H9 (cell line): ENCODE data around the gene ADCY1. TPM values are rescaled to one million over a fixed set of nuclear protein-coding genes. Genes with fewer than 3 reads are reported as not detected.

Experiments used
- DNase-seq: peaks from one replicate; pipeline ENCODE4 v3.0.0-alpha.2; 2017
- H2AFZ ChIP-seq: one replicate; pipeline ENCODE4 v1.6.1; 2013; ENCODE audit warnings: mild to moderate bottlenecking, low read length, control low read depth, moderate library complexity
- H2AK5ac ChIP-seq: 2 replicates; pipeline ENCODE4 v1.6.1; 2013; ENCODE audit warnings: low read length, control low read depth, mixed read lengths; ENCODE audit not compliant: insufficient read length
- H2BK120ac ChIP-seq: one replicate; pipeline ENCODE4 v1.6.1; 2013; ENCODE audit warnings: low read depth, mild to moderate bottlenecking, low read length, control low read depth, inconsistent platforms; ENCODE audit not compliant: poor library complexity, severe bottlenecking
- H2BK12ac ChIP-seq: 2 replicates; pipeline ENCODE4 v1.6.1; 2013; ENCODE audit warnings: low read length, control low read depth, mixed read lengths, low read depth; ENCODE audit not compliant: insufficient read length
- H2BK15ac ChIP-seq: 2 replicates; pipeline ENCODE4 v1.6.1; 2013; ENCODE audit warnings: low read depth, low read length, control low read depth
- H2BK20ac ChIP-seq: one replicate; pipeline ENCODE4 v1.6.1; 2013; ENCODE audit warnings: low read depth, mild to moderate bottlenecking, low read length, control low read depth, inconsistent platforms; ENCODE audit not compliant: poor library complexity, severe bottlenecking
- H2BK5ac ChIP-seq: 2 replicates; pipeline ENCODE4 v1.6.1; 2013; ENCODE audit warnings: low read length, control low read depth, mixed read lengths; ENCODE audit not compliant: insufficient read length
- H3K14ac ChIP-seq: 2 replicates; pipeline ENCODE4 v1.6.1; 2013; ENCODE audit warnings: low read length, control low read depth; ENCODE audit not compliant: insufficient read depth
- H3K18ac ChIP-seq: 2 replicates; pipeline ENCODE4 v1.6.1; 2013; ENCODE audit warnings: low read depth, mild to moderate bottlenecking, mixed read lengths, low read length, control low read depth; ENCODE audit not compliant: insufficient read length
- H3K23ac ChIP-seq: 2 replicates; pipeline ENCODE4 v1.6.1; 2013; ENCODE audit warnings: low read length, control low read depth, mixed read lengths, low read depth; ENCODE audit not compliant: insufficient read length
- H3K23me2 ChIP-seq: 2 replicates; pipeline ENCODE4 v1.6.1; 2013; ENCODE audit warnings: low read depth, mild to moderate bottlenecking, mixed read lengths, low read length, control low read depth; ENCODE audit not compliant: insufficient read length, poor library complexity, severe bottlenecking
- H3K27ac ChIP-seq: 2 replicates; pipeline ENCODE4 v1.5.1; 2013; ENCODE audit warnings: low read length, control low read depth, mixed read lengths, low read depth; ENCODE audit not compliant: insufficient read length
- H3K27me3 ChIP-seq: 2 replicates; pipeline ENCODE4 v1.6.1; 2013; ENCODE audit warnings: low read length, control low read depth, inconsistent platforms; ENCODE audit not compliant: insufficient read depth
- H3K4ac ChIP-seq: 2 replicates; pipeline ENCODE4 v1.6.1; 2013; ENCODE audit warnings: low read depth, mild to moderate bottlenecking, control low read depth, inconsistent platforms, low read length, moderate library complexity
- H3K4me1 ChIP-seq: 2 replicates; pipeline ENCODE4 v1.6.1; 2013; ENCODE audit warnings: low read length, control low read depth, inconsistent platforms; ENCODE audit not compliant: insufficient read depth
- H3K4me2 ChIP-seq: 2 replicates; pipeline ENCODE4 v1.6.1; 2013; ENCODE audit warnings: low read length, control low read depth, mixed read lengths; ENCODE audit not compliant: insufficient read length, insufficient read depth
- H3K56ac ChIP-seq: 2 replicates; pipeline ENCODE4 v1.6.1; 2013; ENCODE audit warnings: low read depth, mild to moderate bottlenecking, mixed read lengths, low read length, control low read depth; ENCODE audit not compliant: insufficient read length
- H3K79me1 ChIP-seq: 2 replicates; pipeline ENCODE4 v1.6.1; 2013; ENCODE audit warnings: low read depth, mild to moderate bottlenecking, moderate library complexity, low read length, control low read depth, inconsistent platforms; ENCODE audit not compliant: insufficient read depth, poor library complexity, severe bottlenecking
- H3K79me2 ChIP-seq: 2 replicates; pipeline ENCODE4 v1.6.1; 2013; ENCODE audit warnings: low read length, control low read depth, inconsistent platforms; ENCODE audit not compliant: insufficient read depth
- H3K9ac ChIP-seq: 2 replicates; pipeline ENCODE4 v1.6.1; 2013; ENCODE audit warnings: low read length, control low read depth, mixed read lengths; ENCODE audit not compliant: insufficient read length; ENCODE audit errors: extremely low read depth
- H3K9me3 ChIP-seq: one replicate; pipeline ENCODE4 v1.6.1; 2013; ENCODE audit warnings: low read depth, low read length, inconsistent platforms; ENCODE audit not compliant: control insufficient read depth
- H3T11ph ChIP-seq: one replicate; pipeline ENCODE4 v1.6.1; 2013; ENCODE audit warnings: mild to moderate bottlenecking, low read length, control low read depth, inconsistent platforms
- H4K20me1 ChIP-seq: one replicate; pipeline ENCODE4 v1.6.1; 2013; ENCODE audit not compliant: control insufficient read depth, insufficient read length, insufficient read depth
- H4K5ac ChIP-seq: 2 replicates; pipeline ENCODE4 v1.6.1; 2013; ENCODE audit warnings: low read depth, mild to moderate bottlenecking, mixed read lengths, low read length, control low read depth; ENCODE audit not compliant: insufficient read length
- H4K8ac ChIP-seq: replicated peaks from 2 replicates; pipeline ENCODE4 v1.6.1; 2013; ENCODE audit warnings: low read length, control low read depth, mixed read lengths, low read depth; ENCODE audit not compliant: insufficient read length
- H4K91ac ChIP-seq: 2 replicates; pipeline ENCODE4 v1.6.1; 2013; ENCODE audit warnings: low read depth, mild to moderate bottlenecking, moderate library complexity, mixed read lengths, low read length, control low read depth; ENCODE audit not compliant: insufficient read length
- H3K27ac Mint-ChIP-seq, 3 experiments: 2 replicates in 2 of 3; 3 replicates in 1 of 3; pipeline ENCODE4 v1.8.0; 2020 to 2021; ENCODE audit warnings: mixed read lengths in 3 of 3, mild to moderate bottlenecking in 1 of 3, moderate library complexity in 1 of 3
- H3K27me3 Mint-ChIP-seq: 2 replicates; pipeline ENCODE4 v1.8.0; 2021; ENCODE audit warnings: low read depth, mild to moderate bottlenecking, moderate library complexity, mixed read lengths
- H3K36me3 Mint-ChIP-seq, 3 experiments: 2 replicates in 2 of 3; 3 replicates in 1 of 3; pipeline ENCODE4 v1.8.0; 2020 to 2021; ENCODE audit warnings: low read depth in 3 of 3, mixed read lengths in 3 of 3; ENCODE audit not compliant: insufficient read depth in 1 of 3
- H3K4me1 Mint-ChIP-seq, 2 experiments: 2 replicates each; pipeline ENCODE4 v1.8.0; 2020; ENCODE audit warnings: mixed read lengths in 2 of 2
- H3K4me3 Mint-ChIP-seq, 2 experiments: 2 replicates in 1 of 2; 3 replicates in 1 of 2; pipeline ENCODE4 v1.8.0; 2020 to 2021; ENCODE audit warnings: mild to moderate bottlenecking in 2 of 2, mixed read lengths in 2 of 2, moderate library complexity in 1 of 2
- H3K9me3 Mint-ChIP-seq, 2 experiments: 2 replicates in 1 of 2; 3 replicates in 1 of 2; pipeline ENCODE4 v1.8.0; 2020; ENCODE audit warnings: mild to moderate bottlenecking in 2 of 2, mixed read lengths in 2 of 2, moderate library complexity in 1 of 2
- WGBS: extraction: QIAGEN DNeasy Blood & Tissue Kit; methylation state at CpG from one replicate; pipeline ENCODE4 v1.1.7; 2013; ENCODE audit warnings: missing lambda C conversion rate, low lambda C conversion rate, mixed read lengths; ENCODE audit not compliant: insufficient read length; ENCODE audit errors: extremely low coverage; 5-methylcytosine and 5-hydroxymethylcytosine counted together
- total RNA-seq: library from RNA; stranded (reverse); gene quantifications from 2 replicates; pipeline ENCODE4 v1.2.1, GENCODE V29; 2021
- TF ChIP-seq, protein P1 (sequence below): fragments of 200-600 bp; sonication (generic); conservative IDR thresholded peaks from 3 replicates; pipeline ENCODE4 v1.8.0; 2021; ENCODE audit warnings: antibody characterized with exemption, mild to moderate bottlenecking

ADCY1 gene
- total RNA-seq, 1 experiment from 2014 or later: 21.6 TPM

DNA sequence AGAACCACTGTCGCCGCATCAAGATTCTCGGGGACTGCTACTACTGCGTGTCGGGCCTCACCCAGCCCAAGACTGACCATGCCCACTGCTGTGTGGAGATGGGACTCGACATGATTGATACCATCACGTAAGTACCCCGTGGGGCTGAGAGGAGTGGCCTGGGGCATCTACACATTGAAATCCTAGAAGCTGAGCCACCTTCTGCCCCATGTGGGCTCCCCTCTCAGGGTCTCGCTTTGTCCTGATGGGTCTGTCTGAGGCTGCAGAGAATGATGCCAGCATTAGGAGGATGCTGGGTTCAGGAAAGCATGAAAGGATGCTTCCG is 74.5 kb downstream of the ADCY1 start:
- no peaks in the 10 kb centered on the region for H3K79me2 ChIP-seq
- no peak overlapping the region for H3K23ac ChIP-seq
- no peak overlapping the region for H3K18ac ChIP-seq
- no peaks in the 10 kb centered on the region for H4K20me1 ChIP-seq
- Mint-ChIP-seq H3K27me3 (no peaks in the 10 kb centered on the region), H3K4me1 (0 out of 4 replicates have a peak, but pooled peaks cover 0 to 4% of the 10 kb centered on the region in 2 experiments), H3K9me3 (no peaks in the 10 kb centered on the region), H3K36me3 (peaks cover 4 to 18% (median 4%) of the 10 kb centered on the region in 3 experiments), H3K4me3 (no peak overlapping the region), H3K27ac (no peak overlapping the region; a peak in 1 of 7 replicates)
- H3K9ac ChIP-seq: no peak overlapping the region
- H3K27ac ChIP-seq: no peak overlapping the region
- no peaks in the 10 kb centered on the region for H3K27me3 ChIP-seq
- H2BK20ac ChIP-seq: no peak overlapping the region
- no peak overlapping the region for H2BK120ac ChIP-seq
- H2BK12ac ChIP-seq: no peak overlapping the region
- no peak overlapping the region for H3K56ac ChIP-seq
- H3K79me1 ChIP-seq: no peaks in the 10 kb centered on the region
- H3K9me3 ChIP-seq: no peaks in the 10 kb centered on the region
- H2AK5ac ChIP-seq: no peak overlapping the region
- no peak overlapping the region for H3K14ac ChIP-seq
- H3K4me1 ChIP-seq: no peaks in the 10 kb centered on the region
- no peak overlapping the region for H4K8ac ChIP-seq
- H2BK5ac ChIP-seq: no peak overlapping the region
- no peak overlapping the region for H4K91ac ChIP-seq
- TF ChIP-seq, protein P1, sequence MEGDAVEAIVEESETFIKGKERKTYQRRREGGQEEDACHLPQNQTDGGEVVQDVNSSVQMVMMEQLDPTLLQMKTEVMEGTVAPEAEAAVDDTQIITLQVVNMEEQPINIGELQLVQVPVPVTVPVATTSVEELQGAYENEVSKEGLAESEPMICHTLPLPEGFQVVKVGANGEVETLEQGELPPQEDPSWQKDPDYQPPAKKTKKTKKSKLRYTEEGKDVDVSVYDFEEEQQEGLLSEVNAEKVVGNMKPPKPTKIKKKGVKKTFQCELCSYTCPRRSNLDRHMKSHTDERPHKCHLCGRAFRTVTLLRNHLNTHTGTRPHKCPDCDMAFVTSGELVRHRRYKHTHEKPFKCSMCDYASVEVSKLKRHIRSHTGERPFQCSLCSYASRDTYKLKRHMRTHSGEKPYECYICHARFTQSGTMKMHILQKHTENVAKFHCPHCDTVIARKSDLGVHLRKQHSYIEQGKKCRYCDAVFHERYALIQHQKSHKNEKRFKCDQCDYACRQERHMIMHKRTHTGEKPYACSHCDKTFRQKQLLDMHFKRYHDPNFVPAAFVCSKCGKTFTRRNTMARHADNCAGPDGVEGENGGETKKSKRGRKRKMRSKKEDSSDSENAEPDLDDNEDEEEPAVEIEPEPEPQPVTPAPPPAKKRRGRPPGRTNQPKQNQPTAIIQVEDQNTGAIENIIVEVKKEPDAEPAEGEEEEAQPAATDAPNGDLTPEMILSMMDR: no peak
- H3K23me2 ChIP-seq: no peaks in the 10 kb centered on the region
- no peak overlapping the region for H3K4ac ChIP-seq
- H3T11ph ChIP-seq: no peak overlapping the region
- H3K4me2 ChIP-seq: no peak overlapping the region
- no CpG with 5 or more reads among the region's 10 CpGs for WGBS
- no peak overlapping the region for H4K5ac ChIP-seq
- H2BK15ac ChIP-seq: no peak overlapping the region
- no peak overlapping the region for H2AFZ ChIP-seq
- DNase-seq: no peak
